GM12878 (cell line): ENCODE data around the gene CHST4. TPM values are rescaled to one million over a fixed set of nuclear protein-coding genes. Genes with fewer than 3 reads are reported as not detected.

Experiments
- BHLHE40 ChIP-seq, 2 experiments: fragments of 450-650 bp in 1 of 2; IDR thresholded peaks; 2 replicates each; pipeline ENCODE4 v1.6.1; 2011 to 2017; ENCODE audit warnings: low read depth in 2 of 2, borderline replicate concordance in 1 of 2, improper control_type of control experiment in 1 of 2, low read length in 1 of 2, mild to moderate bottlenecking in 1 of 2
- CBX5 ChIP-seq: sonication (generic); IDR thresholded peaks from 2 replicates; pipeline ENCODE4 v1.6.1; 2016; ENCODE audit warnings: low read depth, moderate library complexity, mild to moderate bottlenecking, inconsistent platforms
- FOXK2 ChIP-seq: fragments of 450-650 bp; IDR thresholded peaks from 2 replicates; pipeline ENCODE4 v1.6.1; 2017; ENCODE audit warnings: mild to moderate bottlenecking, moderate library complexity
- GATAD2B ChIP-seq: fragments of 450-650 bp; conservative IDR thresholded peaks from 2 replicates; pipeline ENCODE4 v1.6.1; 2017; ENCODE audit warnings: low read depth, mild to moderate bottlenecking, moderate library complexity
- HDAC6 ChIP-seq: fragments of 200-600 bp; sonication (generic); IDR thresholded peaks from one replicate; pipeline ENCODE4 v1.8.0; 2017; ENCODE audit warnings: antibody characterized with exemption; ENCODE audit not compliant: unreplicated experiment
- HDGF ChIP-seq: fragments of 450-650 bp; IDR thresholded peaks from 2 replicates; pipeline ENCODE4 v1.6.1; 2016; ENCODE audit warnings: antibody characterized with exemption
- KLF5 ChIP-seq: fragments of 450-650 bp; IDR thresholded peaks from 2 replicates; pipeline ENCODE4 v1.6.1; 2014; ENCODE audit warnings: mild to moderate bottlenecking; ENCODE audit not compliant: partially characterized antibody
- NFYB ChIP-seq: IDR thresholded peaks from 2 replicates; pipeline ENCODE4 v1.6.1; 2011; ENCODE audit warnings: low read depth, mild to moderate bottlenecking, low read length, improper control_type of control experiment, moderate library complexity; ENCODE audit not compliant: insufficient read depth
- NR2C1 ChIP-seq: fragments of 450-650 bp; IDR thresholded peaks from 2 replicates; pipeline ENCODE4 v1.6.1; 2017; ENCODE audit warnings: antibody characterized with exemption, mild to moderate bottlenecking, moderate library complexity
- PAX8 ChIP-seq: fragments of 450-650 bp; IDR thresholded peaks from 2 replicates; pipeline ENCODE4 v1.6.1; 2017; ENCODE audit warnings: mild to moderate bottlenecking, moderate library complexity
- ZNF217 ChIP-seq: fragments of 450-650 bp; IDR thresholded peaks from 2 replicates; pipeline ENCODE4 v1.6.1; 2017; ENCODE audit warnings: antibody characterized with exemption, mild to moderate bottlenecking
- ZNF274 ChIP-seq: IDR thresholded peaks from one replicate; pipeline ENCODE4 v1.8.0; 2011; ENCODE audit not compliant: insufficient read length, insufficient read depth
- polyA plus RNA-seq, 11 experiments: library from polyadenylated mRNA; depleted of rRNA in 4 of 11; unstranded in 6 of 11; stranded (reverse) in 5 of 11; fragments of >200 nt; fragmentation: Nextera tagmentation in 4 of 11; fragmentation: Illumina TruSeq in 1 of 11; extraction: Ambion mirVana in 4 of 11; extraction: Trizol in 1 of 11; gene quantifications; 1 replicate in 1 of 11; 2 replicates in 10 of 11; pipeline versions ENCODE4 v1.2.1 to v1.2.3, GENCODE V29; 2011 to 2016; ENCODE audit warnings: inconsistent platforms in 2 of 11, missing spikeins in 2 of 11, low read depth in 1 of 11
- total RNA-seq, 4 experiments: library from RNA; depleted of rRNA in 3 of 4; stranded (reverse); fragments of >200 nt in 3 of 4; fragmentation: Illumina TruSeq in 1 of 4; extraction: Trizol in 1 of 4; gene quantifications; 2 replicates each; pipeline versions ENCODE4 v1.2.1 to v1.2.3, GENCODE V29; 2013 to 2021
- TF ChIP-seq, protein P1 (sequence below): IDR thresholded peaks from 2 replicates; pipeline ENCODE4 v1.6.1; 2011; ENCODE audit warnings: borderline replicate concordance, low read depth, mild to moderate bottlenecking, moderate library complexity, low read length; ENCODE audit not compliant: insufficient read depth, poor library complexity, severe bottlenecking
- TF ChIP-seq, protein P2 (sequence below): fragments of 450-650 bp; IDR thresholded peaks from 2 replicates; pipeline ENCODE4 v1.6.1; 2016; ENCODE audit warnings: mild to moderate bottlenecking, moderate library complexity, borderline replicate concordance
- TF ChIP-seq, protein P3 (sequence below): IDR thresholded peaks from 2 replicates; pipeline ENCODE4 v1.6.1; 2011; ENCODE audit warnings: mild to moderate bottlenecking, low read depth, low read length, moderate library complexity; ENCODE audit not compliant: insufficient replicate concordance
- TF ChIP-seq, protein P4 (sequence below): IDR thresholded peaks from 2 replicates; pipeline ENCODE4 v1.6.1; 2012; ENCODE audit warnings: low read length, inconsistent platforms
- TF ChIP-seq, protein P5 (sequence below): fragments of 450-650 bp; IDR thresholded peaks from 2 replicates; pipeline ENCODE4 v1.6.1; 2017; ENCODE audit warnings: borderline replicate concordance

Gene CHST4
- total and polyA plus RNA-seq, 10 of the 15 experiments (the other 5 are each of a cell fraction or from before 2014, with no cell fraction given) = 0.10 to 1.7 (median 0.79) TPM

DNA sequence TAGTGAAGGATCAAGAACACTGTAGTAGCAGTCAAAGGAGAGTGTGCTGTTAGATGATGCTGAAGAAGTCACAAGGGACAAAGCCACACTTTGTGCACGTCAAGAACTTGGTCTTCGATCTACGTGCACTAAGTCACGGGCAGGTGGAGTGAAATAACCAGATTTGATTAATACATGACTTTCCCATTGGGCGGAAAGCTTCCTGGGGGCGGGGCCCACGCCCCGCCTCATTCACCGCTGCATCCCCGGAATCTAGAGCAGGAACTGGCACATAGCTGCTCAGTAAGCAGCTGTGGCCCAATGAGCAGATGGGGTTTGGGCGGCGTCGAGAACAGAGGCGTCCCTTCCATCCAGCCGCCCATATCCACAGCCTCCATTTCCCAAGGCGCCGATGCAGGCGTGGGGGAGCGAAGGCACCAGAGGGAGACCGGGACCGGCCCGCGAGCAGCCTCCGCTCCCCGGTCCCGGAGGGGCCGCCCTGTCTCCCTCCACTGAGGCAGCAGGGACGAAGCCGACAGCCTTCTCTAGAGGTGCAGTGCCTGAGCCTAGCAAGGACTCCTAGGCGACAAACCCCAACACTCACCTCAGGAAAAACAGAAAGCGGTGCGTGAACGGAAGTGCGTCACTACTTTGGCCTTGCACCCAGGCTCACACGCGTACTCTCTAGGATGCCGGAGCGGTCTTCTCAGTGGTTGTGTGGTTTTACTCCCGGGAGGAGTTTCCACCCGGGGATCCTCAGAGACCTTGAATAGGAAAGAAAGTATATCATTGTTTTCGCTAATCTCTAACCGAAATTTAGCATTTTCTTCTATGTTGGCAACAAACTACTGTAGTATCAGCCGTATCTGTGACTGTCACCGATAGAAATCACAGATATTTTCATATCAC lies 42.0 kb upstream of the CHST4 start (continued):
- TF ChIP-seq ZNF217 = no peak
- TF ChIP-seq PAX8 = 0 out of 2 replicates have a peak, but pooled peaks have one; percentile 55
- no peak for TF ChIP-seq ZNF274
- TF ChIP-seq NR2C1 = peak; percentile 74
- no peak for TF ChIP-seq FOXK2
- TF ChIP-seq, protein P1, sequence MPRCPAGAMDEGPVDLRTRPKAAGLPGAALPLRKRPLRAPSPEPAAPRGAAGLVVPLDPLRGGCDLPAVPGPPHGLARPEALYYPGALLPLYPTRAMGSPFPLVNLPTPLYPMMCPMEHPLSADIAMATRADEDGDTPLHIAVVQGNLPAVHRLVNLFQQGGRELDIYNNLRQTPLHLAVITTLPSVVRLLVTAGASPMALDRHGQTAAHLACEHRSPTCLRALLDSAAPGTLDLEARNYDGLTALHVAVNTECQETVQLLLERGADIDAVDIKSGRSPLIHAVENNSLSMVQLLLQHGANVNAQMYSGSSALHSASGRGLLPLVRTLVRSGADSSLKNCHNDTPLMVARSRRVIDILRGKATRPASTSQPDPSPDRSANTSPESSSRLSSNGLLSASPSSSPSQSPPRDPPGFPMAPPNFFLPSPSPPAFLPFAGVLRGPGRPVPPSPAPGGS = no peak
- TF ChIP-seq CBX5 = no peak
- peak; percentile 76; the same call in 1 of the 2 replicates for TF ChIP-seq HDGF
- 0 out of 2 replicates have a peak, but pooled peaks have one; percentile 44 for TF ChIP-seq GATAD2B
- TF ChIP-seq, protein P2, sequence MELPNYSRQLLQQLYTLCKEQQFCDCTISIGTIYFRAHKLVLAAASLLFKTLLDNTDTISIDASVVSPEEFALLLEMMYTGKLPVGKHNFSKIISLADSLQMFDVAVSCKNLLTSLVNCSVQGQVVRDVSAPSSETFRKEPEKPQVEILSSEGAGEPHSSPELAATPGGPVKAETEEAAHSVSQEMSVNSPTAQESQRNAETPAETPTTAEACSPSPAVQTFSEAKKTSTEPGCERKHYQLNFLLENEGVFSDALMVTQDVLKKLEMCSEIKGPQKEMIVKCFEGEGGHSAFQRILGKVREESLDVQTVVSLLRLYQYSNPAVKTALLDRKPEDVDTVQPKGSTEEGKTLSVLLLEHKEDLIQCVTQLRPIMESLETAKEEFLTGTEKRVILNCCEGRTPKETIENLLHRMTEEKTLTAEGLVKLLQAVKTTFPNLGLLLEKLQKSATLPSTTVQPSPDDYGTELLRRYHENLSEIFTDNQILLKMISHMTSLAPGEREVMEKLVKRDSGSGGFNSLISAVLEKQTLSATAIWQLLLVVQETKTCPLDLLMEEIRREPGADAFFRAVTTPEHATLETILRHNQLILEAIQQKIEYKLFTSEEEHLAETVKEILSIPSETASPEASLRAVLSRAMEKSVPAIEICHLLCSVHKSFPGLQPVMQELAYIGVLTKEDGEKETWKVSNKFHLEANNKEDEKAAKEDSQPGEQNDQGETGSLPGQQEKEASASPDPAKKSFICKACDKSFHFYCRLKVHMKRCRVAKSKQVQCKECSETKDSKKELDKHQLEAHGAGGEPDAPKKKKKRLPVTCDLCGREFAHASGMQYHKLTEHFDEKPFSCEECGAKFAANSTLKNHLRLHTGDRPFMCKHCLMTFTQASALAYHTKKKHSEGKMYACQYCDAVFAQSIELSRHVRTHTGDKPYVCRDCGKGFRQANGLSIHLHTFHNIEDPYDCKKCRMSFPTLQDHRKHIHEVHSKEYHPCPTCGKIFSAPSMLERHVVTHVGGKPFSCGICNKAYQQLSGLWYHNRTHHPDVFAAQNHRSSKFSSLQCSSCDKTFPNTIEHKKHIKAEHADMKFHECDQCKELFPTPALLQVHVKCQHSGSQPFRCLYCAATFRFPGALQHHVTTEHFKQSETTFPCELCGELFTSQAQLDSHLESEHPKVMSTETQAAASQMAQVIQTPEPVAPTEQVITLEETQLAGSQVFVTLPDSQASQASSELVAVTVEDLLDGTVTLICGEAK = peak; percentile 90
- TF ChIP-seq BHLHE40 (IDR thresholded peaks at IDR 0.05; ENCODE audit: borderline replicate concordance in 1 of 2, low read depth in 2 of 2, low read length in 1 of 2) = peak; percentile 88 to 93
- TF ChIP-seq, protein P3, sequence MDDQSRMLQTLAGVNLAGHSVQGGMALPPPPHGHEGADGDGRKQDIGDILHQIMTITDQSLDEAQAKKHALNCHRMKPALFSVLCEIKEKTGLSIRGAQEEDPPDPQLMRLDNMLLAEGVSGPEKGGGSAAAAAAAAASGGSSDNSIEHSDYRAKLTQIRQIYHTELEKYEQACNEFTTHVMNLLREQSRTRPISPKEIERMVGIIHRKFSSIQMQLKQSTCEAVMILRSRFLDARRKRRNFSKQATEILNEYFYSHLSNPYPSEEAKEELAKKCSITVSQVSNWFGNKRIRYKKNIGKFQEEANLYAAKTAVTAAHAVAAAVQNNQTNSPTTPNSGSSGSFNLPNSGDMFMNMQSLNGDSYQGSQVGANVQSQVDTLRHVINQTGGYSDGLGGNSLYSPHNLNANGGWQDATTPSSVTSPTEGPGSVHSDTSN = no peak
- TF ChIP-seq KLF5 = peak; percentile 71
- no peak for TF ChIP-seq HDAC6
- peak; percentile 51; the same call in 1 of the 2 replicates for TF ChIP-seq NFYB
- TF ChIP-seq, protein P4, sequence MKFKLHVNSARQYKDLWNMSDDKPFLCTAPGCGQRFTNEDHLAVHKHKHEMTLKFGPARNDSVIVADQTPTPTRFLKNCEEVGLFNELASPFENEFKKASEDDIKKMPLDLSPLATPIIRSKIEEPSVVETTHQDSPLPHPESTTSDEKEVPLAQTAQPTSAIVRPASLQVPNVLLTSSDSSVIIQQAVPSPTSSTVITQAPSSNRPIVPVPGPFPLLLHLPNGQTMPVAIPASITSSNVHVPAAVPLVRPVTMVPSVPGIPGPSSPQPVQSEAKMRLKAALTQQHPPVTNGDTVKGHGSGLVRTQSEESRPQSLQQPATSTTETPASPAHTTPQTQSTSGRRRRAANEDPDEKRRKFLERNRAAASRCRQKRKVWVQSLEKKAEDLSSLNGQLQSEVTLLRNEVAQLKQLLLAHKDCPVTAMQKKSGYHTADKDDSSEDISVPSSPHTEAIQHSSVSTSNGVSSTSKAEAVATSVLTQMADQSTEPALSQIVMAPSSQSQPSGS = no peak
- TF ChIP-seq, protein P5, sequence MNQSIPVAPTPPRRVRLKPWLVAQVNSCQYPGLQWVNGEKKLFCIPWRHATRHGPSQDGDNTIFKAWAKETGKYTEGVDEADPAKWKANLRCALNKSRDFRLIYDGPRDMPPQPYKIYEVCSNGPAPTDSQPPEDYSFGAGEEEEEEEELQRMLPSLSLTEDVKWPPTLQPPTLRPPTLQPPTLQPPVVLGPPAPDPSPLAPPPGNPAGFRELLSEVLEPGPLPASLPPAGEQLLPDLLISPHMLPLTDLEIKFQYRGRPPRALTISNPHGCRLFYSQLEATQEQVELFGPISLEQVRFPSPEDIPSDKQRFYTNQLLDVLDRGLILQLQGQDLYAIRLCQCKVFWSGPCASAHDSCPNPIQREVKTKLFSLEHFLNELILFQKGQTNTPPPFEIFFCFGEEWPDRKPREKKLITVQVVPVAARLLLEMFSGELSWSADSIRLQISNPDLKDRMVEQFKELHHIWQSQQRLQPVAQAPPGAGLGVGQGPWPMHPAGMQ = peak; percentile 62; the same call in 1 of the 2 replicates
